Measurements from ENCODE around the gene UBAC1.

UBAC1 gene

DNA sequence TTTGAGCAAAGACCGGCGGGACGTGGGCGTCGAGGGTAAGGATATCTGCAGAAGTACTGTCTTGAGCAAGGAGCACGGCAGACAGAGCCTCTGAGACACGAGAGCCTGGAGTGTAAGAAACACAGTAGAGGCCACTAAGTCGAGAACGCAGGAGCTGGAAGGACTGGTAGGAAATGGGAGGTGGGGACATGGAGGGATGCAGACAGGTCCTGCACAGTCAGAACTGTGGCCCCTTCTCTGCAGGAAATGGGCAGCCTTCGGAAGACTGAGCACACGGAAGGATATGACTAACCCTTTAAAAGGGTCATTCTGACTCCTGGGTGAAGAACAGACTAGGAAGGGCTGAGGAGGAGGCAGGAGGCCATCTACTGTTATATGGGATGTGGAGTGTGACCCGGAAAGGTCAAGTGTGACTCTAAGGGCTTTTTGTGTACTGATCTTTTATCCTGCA, 52.4 kb downstream of the UBAC1 start:
- TF ChIP-seq SIN3A (IDR thresholded peaks at IDR 0.05; ENCODE audit: borderline replicate concordance, insufficient read depth, low read length) = 0 out of 2 replicates have a peak, but pooled peaks have one; percentile 26
- no peak; the same call in 1 of the 2 replicates for TF ChIP-seq POLR2AphosphoS5 (IDR thresholded peaks at IDR 0.05; ENCODE audit: low read depth, low read length)

- no peak for TF ChIP-seq REST (IDR thresholded peaks at IDR 0.05; ENCODE audit: insufficient read depth in 1 of 2, low read depth in 2 of 2, low read length in 2 of 2)
- no peak for TF ChIP-seq SIN3A (IDR thresholded peaks at IDR 0.05; ENCODE audit: borderline replicate concordance, insufficient read depth, low read length)
- no peak for TF ChIP-seq FOXP2 (optimal IDR thresholded peaks at IDR 0.05; ENCODE audit: borderline replicate concordance, extremely low read depth, extremely low read length, insufficient read depth)
- no peak for TF ChIP-seq TAF1 (IDR thresholded peaks at IDR 0.05; ENCODE audit: borderline replicate concordance, insufficient read depth, low read length)
- no peak for TF ChIP-seq POLR2AphosphoS5 (IDR thresholded peaks at IDR 0.05; ENCODE audit: low read depth, low read length)
These were observed 53.0 kb downstream of the UBAC1 start for GRCh38 chr9:135908093-135908753.

DNA sequence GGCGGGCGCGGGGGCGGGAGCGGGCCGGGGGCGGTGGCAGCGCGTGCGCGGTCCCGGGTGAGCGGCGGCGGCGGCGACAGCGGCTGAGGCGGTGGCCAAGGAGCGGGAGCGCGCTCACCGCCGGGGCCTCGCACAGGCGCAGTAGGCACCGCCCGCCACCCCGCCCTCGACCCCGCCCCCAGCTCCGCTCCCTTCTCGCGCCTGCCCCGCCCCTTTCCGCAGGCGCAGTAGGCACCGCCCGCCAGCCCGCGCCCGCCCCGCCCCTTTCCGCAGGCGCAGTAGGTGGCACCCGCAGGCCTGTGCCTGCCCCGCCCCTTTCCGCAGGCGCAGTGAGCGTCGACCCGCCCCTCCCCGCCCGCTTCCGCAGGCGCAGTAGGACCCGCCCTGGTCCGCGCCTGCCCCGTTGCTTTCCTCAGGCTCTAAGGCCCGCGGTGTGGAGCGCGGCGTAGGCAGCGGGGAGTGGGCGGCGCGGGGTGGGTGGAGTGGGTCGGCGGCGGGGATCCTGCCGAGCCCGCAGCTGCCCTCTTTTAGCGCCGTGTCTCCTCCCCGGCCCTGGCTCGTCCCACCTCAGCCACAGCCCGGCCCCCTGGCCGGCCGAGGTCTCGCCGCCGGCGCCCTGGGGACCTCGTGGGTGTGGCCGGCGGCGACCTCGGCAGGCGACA, 53.6 kb downstream of the UBAC1 start, which contains the start of gene CAMSAP1:
CAMSAP1 (minus strand) TSS at position 116 of the 662 bp plus-strand sequence. CDS start 387 bp downstream, outside the sequence.
- TF ChIP-seq POLR2AphosphoS5 (IDR thresholded peaks at IDR 0.05; ENCODE audit: low read depth, low read length) (peak; percentile 80), TAF1 (IDR thresholded peaks at IDR 0.05; ENCODE audit: borderline replicate concordance, insufficient read depth, low read length) (0 out of 2 replicates have a peak, but pooled peaks have one; percentile 27), SIN3A (IDR thresholded peaks at IDR 0.05; ENCODE audit: borderline replicate concordance, insufficient read depth, low read length) (no peak), FOXP2 (optimal IDR thresholded peaks at IDR 0.05; ENCODE audit: borderline replicate concordance, extremely low read depth, extremely low read length, insufficient read depth) (peak; percentile 10)

- TF ChIP-seq FOXP2 (optimal IDR thresholded peaks at IDR 0.05; ENCODE audit: borderline replicate concordance, extremely low read depth, extremely low read length, insufficient read depth) = no peak
- TF ChIP-seq REST (IDR thresholded peaks at IDR 0.05; ENCODE audit: insufficient read depth in 1 of 2, low read depth in 2 of 2, low read length in 2 of 2) = no peak
- TF ChIP-seq POLR2AphosphoS5 (IDR thresholded peaks at IDR 0.05; ENCODE audit: low read depth, low read length) = no peak
- no peak for TF ChIP-seq SIN3A (IDR thresholded peaks at IDR 0.05; ENCODE audit: borderline replicate concordance, insufficient read depth, low read length)
- TF ChIP-seq TAF1 (IDR thresholded peaks at IDR 0.05; ENCODE audit: borderline replicate concordance, insufficient read depth, low read length) = no peak
These were observed 54.2 kb downstream of the UBAC1 start for GRCh38 chr9:135907006-135907430.

DNA sequence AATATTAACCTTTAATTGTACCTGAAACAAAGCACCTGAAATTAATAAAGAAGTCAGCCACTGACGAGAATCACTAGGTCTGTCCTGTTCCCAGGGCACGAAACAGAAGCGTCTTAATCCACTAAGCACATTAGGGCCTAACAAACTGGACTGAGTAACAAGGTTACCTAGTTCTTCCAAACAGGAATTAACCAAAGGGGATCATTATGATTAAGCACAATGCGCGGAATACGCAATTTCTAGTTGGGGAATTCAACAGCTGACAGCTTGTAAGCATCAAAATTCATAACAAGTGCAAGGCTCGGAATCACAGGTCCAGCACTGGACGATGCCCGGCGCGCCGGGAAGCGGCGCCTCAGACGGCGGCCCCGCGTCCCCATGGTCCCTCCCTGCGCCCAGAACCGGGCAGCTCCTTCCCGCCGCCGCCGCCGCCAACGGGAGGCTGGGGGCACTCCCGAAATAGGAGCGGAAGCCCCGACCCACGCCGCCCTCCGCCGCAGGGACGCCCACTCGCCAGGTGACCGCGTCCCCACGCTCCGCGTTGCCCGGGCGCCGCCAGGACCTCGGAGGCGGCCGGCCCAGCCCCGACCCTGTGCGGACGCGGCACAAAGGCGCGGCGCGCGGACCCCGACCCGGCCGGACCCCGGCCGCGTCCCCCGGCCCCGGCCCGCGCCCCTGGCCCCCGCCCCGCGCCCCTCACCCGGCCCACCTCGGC, 54.7 kb downstream of the UBAC1 start:
- no peak for TF ChIP-seq REST (IDR thresholded peaks at IDR 0.05; ENCODE audit: insufficient read depth in 1 of 2, low read depth in 2 of 2, low read length in 2 of 2)
- TF ChIP-seq SIN3A (IDR thresholded peaks at IDR 0.05; ENCODE audit: borderline replicate concordance, insufficient read depth, low read length) = no peak
- TF ChIP-seq FOXP2 (optimal IDR thresholded peaks at IDR 0.05; ENCODE audit: borderline replicate concordance, extremely low read depth, extremely low read length, insufficient read depth) = no peak
- no peak for TF ChIP-seq TAF1 (IDR thresholded peaks at IDR 0.05; ENCODE audit: borderline replicate concordance, insufficient read depth, low read length)
- TF ChIP-seq POLR2AphosphoS5 (IDR thresholded peaks at IDR 0.05; ENCODE audit: low read depth, low read length) = no peak

All from PFSK-1 (cell line).